Uterus (tissue), 2 donors: ENCODE results near the gene MARCHF9.

Source experiments
- CTCF ChIP-seq, 4 experiments: fragments of 200-600 bp in 2 of 4; fragments of 450-650 bp in 2 of 4; sonication (generic) in 2 of 4; IDR thresholded peaks; one replicate each; pipeline ENCODE4 v1.5.1; 2016 to 2019; ENCODE audit warnings: antibody characterized with exemption in 4 of 4, mild to moderate bottlenecking in 2 of 4, moderate library complexity in 1 of 4
- POLR2A ChIP-seq, 2 donors: fragments of 450-650 bp; IDR thresholded peaks; one replicate each; pipeline ENCODE4 v1.6.1; 2016; ENCODE audit warnings: antibody characterized with exemption in 2 of 2, mild to moderate bottlenecking in 1 of 2, moderate library complexity in 1 of 2

DNA sequence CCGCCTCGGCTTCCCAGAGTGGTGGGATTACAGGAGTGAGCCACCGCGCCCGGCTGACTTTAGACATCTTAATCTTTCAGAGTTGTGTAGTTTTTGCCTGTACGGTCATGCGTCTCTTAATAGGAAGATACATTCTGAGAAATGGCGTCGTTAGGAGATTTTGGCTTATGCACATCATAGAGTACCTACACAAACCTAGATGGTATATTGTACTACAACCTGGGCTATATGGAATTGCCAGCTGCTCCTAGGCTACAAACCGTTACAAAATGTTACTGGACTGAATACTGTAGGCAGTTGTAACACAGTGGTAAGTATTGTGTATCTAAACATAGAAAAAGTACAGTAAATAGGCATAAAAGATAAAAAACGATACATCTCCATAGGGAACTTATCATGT, 29.0 kb downstream of the MARCHF9 start:
- TF ChIP-seq CTCF (IDR thresholded peaks at IDR 0.05) (no peak), POLR2A (IDR thresholded peaks at IDR 0.05) (no peak)
